ENCODE measurements around the gene RPA1. TPM values are rescaled to one million over a fixed set of nuclear protein-coding genes. Genes with fewer than 3 reads are reported as not detected.

RPA1 gene
- total and polyA plus RNA-seq, 2 of the 8 experiments (the other 6 are each of a cell fraction or from before 2014, with no cell fraction given), result 79.1 to 194 TPM

- H3K14ac ChIP-seq (ENCODE audit: insufficient read length), result no peak overlapping the region
- DNase-seq (ENCODE audit: low read depth in 1 of 2, low spot score in 2 of 2) (no peak), FAIRE-seq (no peak)
- POLR2A ChIA-PET (ENCODE audit: partially characterized antibody), result interaction anchor here (0.7 kb wide), 1 partner anchor 439 kb away, joined by 3 read pairs; no protein-coding TSS in a partner anchor
- no peaks in the 10 kb centered on the region for H3K79me1 ChIP-seq (ENCODE audit: low read depth, low read length)
- H3K27ac ChIP-seq (ENCODE audit: low read depth, low read length), result no peak overlapping the region
- H2BK5ac ChIP-seq (ENCODE audit: low read depth, low read length), result no peak overlapping the region
- CTCF ChIA-PET (ENCODE audit: partially characterized antibody), result interaction anchor here (0.8 to 1.2 kb wide), 3 partner anchors 13 to 74 kb away, joined by 3 to 4 read pairs (median 3); no protein-coding TSS in a partner anchor
- no peak overlapping the region for H2BK12ac ChIP-seq (ENCODE audit: low read depth, low read length)
- H2BK120ac ChIP-seq (replicated peaks; ENCODE audit: low read depth, low read length), result no peak overlapping the region
- no peak overlapping the region for H3K4me3 ChIP-seq (ENCODE audit: extremely low read depth in 1 of 4, insufficient read depth in 2 of 4, low read depth in 3 of 4, low read length in 4 of 4)
- no peak overlapping the region for H3K9ac ChIP-seq (replicated peaks in 1 of 4; ENCODE audit: extremely low read depth in 1 of 4, low read depth in 3 of 4, low read length in 3 of 4)
- TF ChIP-seq CBX5 (IDR thresholded peaks at IDR 0.05; ENCODE audit: low read depth, low read length) (no peak), BACH1 (IDR thresholded peaks at IDR 0.05; ENCODE audit: low read length) (no peak), SP4 (IDR thresholded peaks at IDR 0.05; ENCODE audit: low read length) (no peak), ATF3 (IDR thresholded peaks at IDR 0.05; ENCODE audit: insufficient read depth, low read depth, low read length) (no peak), POLR2AphosphoS5 (IDR thresholded peaks at IDR 0.05; ENCODE audit: low read depth, low read length) (no peak), CHD1 (IDR thresholded peaks at IDR 0.05; ENCODE audit: low read depth, low read length) (no peak), EP300 (IDR thresholded peaks at IDR 0.05; ENCODE audit: borderline replicate concordance in 1 of 2, low read depth in 2 of 2, low read length in 2 of 2) (no peak), RNF2 (IDR thresholded peaks at IDR 0.05; ENCODE audit: borderline replicate concordance, low read depth, low read length, missing control alignments, poor library complexity, severe bottlenecking) (no peak), TCF12 (IDR thresholded peaks at IDR 0.05; ENCODE audit: low read depth, low read length) (no peak), MAX (IDR thresholded peaks at IDR 0.05) (no peak)
- H3K4me2 ChIP-seq (ENCODE audit: insufficient read depth in 1 of 2, low read depth in 2 of 2, low read length in 2 of 2), result no peak overlapping the region
- peaks cover 0 to 3% (median 1%) of the 10 kb centered on the region in 4 experiments; a peak in 3 of 7 replicates for H3K4me1 ChIP-seq (replicated peaks in 1 of 4; ENCODE audit: control insufficient read depth in 3 of 4, insufficient read depth in 4 of 4, low read length in 3 of 4)
- H3K4ac ChIP-seq (replicated peaks; ENCODE audit: insufficient read length, low read depth, low read length), result no peak overlapping the region
- H2AFZ ChIP-seq (ENCODE audit: low read length), result no peak overlapping the region
- no peak overlapping the region for H4K91ac ChIP-seq (replicated peaks; ENCODE audit: insufficient read length, low read length)
- H3K79me2 ChIP-seq (ENCODE audit: control insufficient read depth in 1 of 2, insufficient read depth in 2 of 2, low read length in 2 of 2), result no peaks in the 10 kb centered on the region
- H2BK20ac ChIP-seq (ENCODE audit: low read length), result no peak overlapping the region
- peaks cover 0 to 6% (median 3%) of the 10 kb centered on the region in 4 experiments; a peak in 3 of 7 replicates for H3K27me3 ChIP-seq (replicated peaks in 1 of 4; ENCODE audit: control insufficient read depth in 3 of 4, extremely low read depth in 1 of 4, insufficient read depth in 3 of 4, low read length in 3 of 4)
- no peak overlapping the region for H3K23ac ChIP-seq (ENCODE audit: insufficient read length)
- H3K36me3 ChIP-seq (ENCODE audit: control insufficient read depth in 2 of 4, insufficient read depth in 4 of 4, low read length in 3 of 4), result no peaks in the 10 kb centered on the region
- no peak overlapping the region for H4K5ac ChIP-seq (ENCODE audit: insufficient read length, low read depth, low read length)
- no peak overlapping the region for H2BK15ac ChIP-seq (ENCODE audit: low read length)
- H3K18ac ChIP-seq (ENCODE audit: extremely low read depth, low read length), result no peak overlapping the region
- no peak overlapping the region; the same call in 1 of the 2 replicates for H4K8ac ChIP-seq (ENCODE audit: extremely low read depth, insufficient read depth, low read length)
- H3K9me3 ChIP-seq (ENCODE audit: insufficient read depth in 2 of 2, low read depth in 1 of 2, low read length in 1 of 2), result no peaks in the 10 kb centered on the region
- 91% methylated on average over 26 of the region's 28 CpGs; no CpG with 5 or more reads in 1 of the 2 experiments for WGBS, 2 experiments (ENCODE audit: extremely low coverage in 1 of 2, insufficient coverage in 1 of 2, insufficient read length in 1 of 2, insufficient replicate concordance in 2 of 2, low coverage in 1 of 2, low lambda C conversion rate in 2 of 2, missing lambda C conversion rate in 1 of 2)
- H4K20me1 ChIP-seq (replicated peaks in 1 of 2; ENCODE audit: control insufficient read depth in 1 of 2, insufficient read depth in 2 of 2, low read length in 2 of 2), result peaks cover 0 to 1% of the 10 kb centered on the region in 2 experiments
- 0 out of 2 replicates have a peak, but pooled peaks cover 2% of the 10 kb centered on the region for H3K23me2 ChIP-seq (ENCODE audit: low read depth, low read length)
- H3K56ac ChIP-seq (replicated peaks; ENCODE audit: insufficient read length, low read depth, low read length), result no peak overlapping the region
- no peak overlapping the region for H2AK5ac ChIP-seq (ENCODE audit: low read depth, low read length)
Observed at GRCh38 chr17:1936766-1937165, 107.0 kb downstream of the RPA1 start.

All from H1 (cell line).